T47D (cell line): ENCODE measurements around the gene ZNF577.
"Not testable (repeated sequence)": the region's sequence is repeated elsewhere in the genome, so short reads cannot be mapped to it uniquely, and the experiment has no call there.

Source experiments
- DNase-seq, 2 experiments: peaks; one replicate each; pipeline versions ENCODE4 v3.0.0 to v3.0.0-alpha.2; 2011 to 2012; ENCODE audit warnings: low read depth in 1 of 2, low spot score in 1 of 2
- JUND ChIP-seq: IDR thresholded peaks from 2 replicates; pipeline ENCODE4 v1.6.1; 2012; ENCODE audit warnings: low read depth
- in situ Hi-C: cut with HindIII; loops from 2 replicates; pipeline ENCODE4 v1.10.0; 2016; ENCODE audit warnings: low sequenced_read_pairs, low pct_unique_long_range_greater_than_20kb

ZNF577 gene

DNA sequence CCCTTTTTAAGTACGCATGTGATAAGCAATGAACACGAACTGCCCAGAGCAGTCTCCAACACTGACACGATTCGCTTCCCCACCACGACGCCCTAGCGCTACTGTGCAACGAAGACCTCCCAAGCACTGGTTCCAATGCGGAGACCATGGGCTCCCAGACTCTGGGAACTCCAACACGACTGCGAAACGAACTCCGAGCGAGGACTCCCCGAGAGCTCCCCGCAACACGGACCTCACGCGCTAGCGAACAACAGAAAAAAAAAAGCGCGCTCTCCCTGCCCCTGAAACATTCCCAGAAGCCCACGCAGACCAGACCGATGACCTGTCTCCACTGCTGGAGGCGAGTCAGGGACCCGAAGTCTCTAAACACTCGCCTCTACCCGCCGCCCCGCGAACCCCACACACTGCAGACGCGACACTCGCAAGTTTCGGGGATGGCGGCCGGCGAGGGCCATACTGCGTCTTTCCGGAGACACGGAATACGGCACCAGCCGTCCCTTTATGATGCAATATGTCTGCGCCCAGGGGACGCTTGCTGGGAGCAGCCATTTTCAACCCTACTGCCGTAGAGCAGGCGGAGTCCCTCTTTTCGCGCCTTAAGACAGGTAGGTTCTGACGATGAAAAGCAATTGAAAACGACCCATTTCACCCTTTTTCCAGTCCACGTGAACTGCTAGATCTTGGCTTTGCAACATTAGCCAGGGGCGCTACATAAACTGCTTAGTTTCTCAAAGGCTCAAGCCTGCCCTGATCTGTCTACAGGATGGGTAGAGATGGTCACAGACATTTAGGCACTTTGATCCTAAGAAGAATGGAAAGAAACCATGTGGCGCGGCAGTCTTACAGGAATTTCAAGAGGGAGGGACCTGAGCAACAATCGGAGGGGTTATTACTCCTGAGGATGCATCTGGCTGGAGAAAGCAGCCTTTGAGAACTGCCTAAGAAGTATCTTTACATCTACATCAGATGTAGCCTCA lies at the start of gene ZNF577:
Gene ZNF577 (minus strand): TSS at position 430 of the 977 bp plus-strand sequence. CDS start 7,569 bp downstream, outside the sequence.
- in situ Hi-C loops: no loop called here
- DNase-seq: no peak

DNA sequence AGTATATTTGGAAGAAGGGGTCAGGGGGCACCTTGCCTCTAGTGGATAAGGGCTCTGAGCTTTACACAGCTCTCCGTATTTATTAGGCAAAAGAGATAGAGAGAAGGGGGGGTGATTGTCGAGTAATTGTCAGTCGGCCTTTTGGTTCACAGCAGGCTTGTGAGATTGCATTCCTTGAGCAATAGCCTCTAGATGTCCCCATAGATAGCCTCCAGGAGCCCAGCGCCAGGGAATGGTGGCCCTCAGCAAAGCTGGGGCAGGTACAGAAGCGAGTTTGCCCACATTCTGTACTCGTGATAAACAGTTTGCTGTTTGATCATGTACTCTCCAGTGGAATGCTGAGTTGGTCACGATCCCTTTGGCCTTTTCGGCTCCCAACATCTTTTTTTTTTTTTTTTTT lies 44.2 kb upstream of the ZNF577 start:
- DNase-seq: peak in 1 of 2 experiments; percentile 42
- in situ Hi-C loops: no loop called here
- TF ChIP-seq JUND: no peak

More for the DNA sequence above, at the start of gene ZNF577:
- no peak for TF ChIP-seq JUND

DNA sequence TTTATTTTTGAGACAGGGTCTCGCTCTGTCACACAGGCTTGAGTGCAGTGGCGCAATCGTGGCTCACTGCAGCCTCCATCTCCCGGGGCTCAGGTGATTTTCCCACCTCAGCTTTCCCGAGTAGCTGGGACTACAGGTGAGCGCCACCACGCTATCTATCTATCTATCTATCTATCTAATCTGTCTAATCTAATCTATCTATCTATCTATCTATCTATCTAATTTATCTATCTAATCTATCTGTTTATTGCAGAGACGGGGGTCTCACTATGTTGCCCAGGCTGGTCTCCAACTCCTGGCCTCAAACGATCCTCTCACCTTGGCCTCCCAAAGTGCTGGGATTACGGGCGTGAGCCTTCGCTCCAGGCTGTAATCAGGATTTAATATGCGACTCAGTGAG lies 40.1 kb upstream of the ZNF577 start:
- no peak for DNase-seq
- in situ Hi-C loops: no loop called here
- TF ChIP-seq JUND: no peak

DNA sequence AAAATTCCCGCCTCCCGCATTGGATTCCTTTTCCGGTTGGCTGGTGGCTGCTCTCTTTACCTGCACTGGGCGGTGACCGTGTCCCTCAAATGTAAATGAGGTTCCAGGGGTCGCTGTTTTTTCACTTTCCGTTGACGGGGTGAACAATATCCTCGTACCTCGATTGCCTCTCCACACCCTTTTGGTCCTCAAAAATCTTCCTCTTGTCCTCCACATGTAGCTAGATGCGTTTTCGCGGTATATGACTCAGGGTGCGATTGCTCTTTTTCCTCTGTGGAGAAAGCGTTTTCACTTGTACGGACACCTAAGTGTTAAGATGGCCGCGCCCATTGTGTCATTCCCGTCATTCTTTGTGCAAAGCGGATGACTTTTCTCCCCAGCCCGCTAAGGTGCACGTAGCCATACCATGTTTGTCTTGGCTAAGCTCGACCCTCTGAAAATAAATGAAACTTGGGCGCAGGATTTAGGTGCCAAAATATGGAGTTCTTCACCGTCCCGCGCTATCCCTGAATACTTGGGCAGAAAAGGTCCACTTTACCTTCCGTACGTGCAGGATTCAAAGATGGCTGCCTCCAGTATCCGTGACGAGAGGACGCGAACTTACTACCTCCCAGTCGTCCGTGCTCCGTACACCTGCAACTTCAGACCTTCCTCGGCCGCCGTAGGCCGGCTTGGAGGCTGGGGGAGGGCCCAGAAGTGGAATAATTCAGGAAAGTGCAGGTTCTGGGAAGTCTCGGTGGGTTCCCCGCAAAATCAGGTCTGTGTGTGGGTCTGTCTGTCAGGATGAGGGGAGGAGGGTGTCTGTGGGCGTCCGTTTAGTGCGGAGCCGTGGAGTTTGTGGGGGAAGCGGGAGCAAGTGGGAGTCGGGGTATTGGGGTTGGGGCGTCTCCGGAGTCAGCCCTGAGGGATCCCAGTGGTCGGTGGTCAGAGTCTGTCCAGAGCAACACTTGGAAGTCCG lies 39.3 kb upstream of the ZNF577 start, which contains the start of gene ZNF613:
Gene ZNF613 (plus strand): TSS at position 689 of the 958 bp plus-strand sequence. CDS start 8,749 bp downstream, outside the sequence.
- in situ Hi-C loops: no loop called here
- TF ChIP-seq JUND: no peak
- peak; percentile 70 to 95 for DNase-seq

DNA sequence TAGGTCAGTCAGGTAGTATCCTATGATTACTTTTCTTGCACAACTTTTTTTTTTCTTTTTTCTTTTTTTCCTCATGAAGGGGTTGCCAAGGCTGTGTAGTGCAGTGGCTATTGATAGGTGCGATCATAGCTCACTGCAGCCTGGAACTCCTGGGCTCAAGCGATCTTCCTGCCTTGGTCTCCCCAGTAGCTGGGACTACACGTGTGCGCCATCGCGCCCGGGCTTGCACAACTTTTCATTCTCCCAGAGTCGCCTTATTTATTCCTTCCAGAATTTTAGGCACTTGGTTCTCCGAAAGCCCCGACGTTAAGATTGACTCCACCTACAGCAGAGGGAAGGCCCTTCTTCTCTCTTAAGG lies 38.7 kb upstream of the ZNF577 start:
- TF ChIP-seq JUND: no peak
- DNase-seq: no peak
- in situ Hi-C loops: no loop called here

DNA sequence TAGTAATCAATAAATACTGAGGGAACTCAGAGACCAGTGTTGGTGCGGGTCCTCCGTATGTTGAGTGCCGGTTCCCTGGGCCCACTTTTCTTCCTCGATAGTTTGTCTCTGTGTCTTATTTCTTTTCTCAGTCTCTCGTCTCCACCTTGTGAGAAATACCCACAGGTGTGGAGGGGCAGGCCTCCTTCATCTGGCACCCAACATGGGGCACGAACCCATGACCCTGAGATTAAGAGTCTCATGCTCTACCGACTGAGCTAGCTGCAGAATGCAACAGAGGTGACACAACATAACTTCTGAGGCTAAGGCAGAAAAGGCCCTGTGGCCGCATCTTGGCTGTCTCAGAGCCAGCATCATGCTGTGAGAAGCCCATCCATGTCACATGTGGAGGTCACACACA lies 34.2 kb upstream of the ZNF577 start:
- TF ChIP-seq JUND: no peak
- in situ Hi-C loops: no loop called here
- DNase-seq: no peak

DNA sequence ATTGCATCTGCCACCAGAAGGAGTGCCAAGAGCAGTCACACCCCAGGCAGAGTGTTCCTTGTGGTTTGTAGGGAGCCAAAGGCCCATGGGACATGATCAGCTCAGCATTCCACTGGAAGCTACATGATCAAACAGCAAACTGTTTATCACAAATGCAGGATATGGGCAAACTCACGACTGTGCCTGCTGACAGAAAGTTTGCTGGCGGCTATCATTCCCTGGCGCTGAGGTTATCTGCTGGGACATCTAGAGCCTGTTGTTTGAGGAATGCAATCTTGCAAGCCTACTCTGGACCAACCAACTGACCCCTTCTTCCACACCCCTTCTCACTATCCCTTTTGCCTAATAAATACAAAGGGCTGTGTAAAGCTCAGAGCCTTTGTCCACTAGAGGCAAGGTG lies 31.9 kb upstream of the ZNF577 start:
- no peak for TF ChIP-seq JUND
- DNase-seq: peak in 1 of 2 experiments; percentile 62
- in situ Hi-C loops: no loop called here

DNA sequence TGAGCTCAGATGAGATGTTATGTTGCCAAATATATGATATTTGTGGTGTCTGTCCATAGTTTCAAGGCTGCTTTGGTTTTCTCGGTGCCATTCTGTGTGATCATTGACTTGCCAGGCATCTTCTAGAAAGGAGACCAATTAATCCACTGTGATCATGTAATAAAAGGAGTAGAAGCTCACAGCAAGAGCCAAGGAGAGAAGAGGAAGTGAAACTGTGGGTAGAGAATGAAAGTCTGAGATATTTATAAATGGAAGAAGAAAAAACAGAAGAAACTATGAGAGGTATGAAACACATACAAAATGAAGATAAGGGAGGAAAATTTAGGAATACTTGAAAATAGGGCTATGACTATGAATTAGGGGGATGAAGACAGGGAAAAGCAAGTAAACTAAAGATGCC lies 28.4 kb upstream of the ZNF577 start:
- no peak for DNase-seq
- in situ Hi-C loops: no loop called here
- no peak for TF ChIP-seq JUND

DNA sequence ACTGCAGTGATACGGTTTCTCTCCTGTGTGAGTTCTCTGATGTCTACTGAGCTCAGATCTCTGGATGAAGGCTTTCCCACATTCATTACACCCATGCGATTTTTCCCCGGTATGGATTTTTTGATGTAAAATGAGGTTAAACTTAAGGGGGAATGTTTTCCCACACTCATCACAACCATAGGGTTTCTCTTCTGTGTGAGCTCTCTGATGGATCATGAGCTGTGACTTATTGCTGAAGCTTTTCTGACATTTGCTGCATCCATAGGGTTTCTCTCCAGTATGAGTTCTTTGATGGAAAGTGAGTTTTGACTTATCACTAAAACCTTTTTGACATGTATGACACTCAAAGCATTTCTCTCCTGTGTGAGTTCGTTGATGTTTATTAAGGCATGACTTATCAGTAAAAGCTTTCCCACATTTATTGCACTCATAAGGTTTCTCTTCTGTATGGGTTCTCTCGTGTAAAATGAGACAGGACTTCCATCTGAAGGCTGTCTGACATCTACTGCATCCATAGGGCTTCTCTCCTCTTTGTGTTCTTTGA lies 27.6 kb upstream of the ZNF577 start:
- TF ChIP-seq JUND: no peak
- in situ Hi-C loops: no loop called here
- no peak for DNase-seq

DNA sequence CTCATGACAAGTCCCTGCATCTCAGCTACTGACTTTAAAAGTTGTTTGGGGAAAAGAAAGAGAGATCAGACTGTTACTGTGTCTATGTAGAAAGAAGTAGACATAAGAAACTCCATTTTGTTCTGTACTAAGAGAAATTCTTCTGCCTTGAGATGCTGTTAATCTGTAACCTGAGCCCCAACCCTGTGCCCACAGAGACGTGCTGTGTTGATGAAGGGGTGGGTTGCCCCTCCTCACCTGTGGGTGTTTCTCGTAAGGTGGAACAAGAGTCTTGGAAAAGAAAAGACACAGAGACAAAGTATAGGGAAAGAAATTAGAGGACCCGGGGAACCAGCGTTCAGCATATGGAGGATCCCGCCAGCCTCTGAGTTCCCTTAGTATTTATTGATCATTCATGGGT lies 20.2 kb upstream of the ZNF577 start:
- DNase-seq, in situ Hi-C loops: not testable (repeated sequence)

DNA sequence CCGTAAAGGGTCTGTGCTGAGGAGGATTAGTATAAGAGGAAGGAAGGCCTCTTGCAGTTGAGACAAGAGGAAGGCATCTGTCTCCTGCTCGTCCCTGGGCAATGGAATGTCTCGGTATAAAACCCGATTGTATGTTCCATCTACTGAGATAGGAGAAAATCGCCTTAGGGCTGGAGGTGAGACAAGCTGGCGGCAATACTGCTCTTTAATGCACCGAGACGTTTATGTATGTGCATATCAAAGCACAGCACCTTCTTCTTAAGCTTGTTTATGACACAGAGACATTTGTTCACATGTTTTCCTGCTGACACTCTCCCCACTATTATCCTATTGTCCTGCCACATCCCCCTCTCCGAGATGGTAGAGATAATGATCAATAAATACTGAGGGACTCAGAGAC lies 18.4 kb upstream of the ZNF577 start:
- in situ Hi-C loops, DNase-seq: not testable (repeated sequence)

DNA sequence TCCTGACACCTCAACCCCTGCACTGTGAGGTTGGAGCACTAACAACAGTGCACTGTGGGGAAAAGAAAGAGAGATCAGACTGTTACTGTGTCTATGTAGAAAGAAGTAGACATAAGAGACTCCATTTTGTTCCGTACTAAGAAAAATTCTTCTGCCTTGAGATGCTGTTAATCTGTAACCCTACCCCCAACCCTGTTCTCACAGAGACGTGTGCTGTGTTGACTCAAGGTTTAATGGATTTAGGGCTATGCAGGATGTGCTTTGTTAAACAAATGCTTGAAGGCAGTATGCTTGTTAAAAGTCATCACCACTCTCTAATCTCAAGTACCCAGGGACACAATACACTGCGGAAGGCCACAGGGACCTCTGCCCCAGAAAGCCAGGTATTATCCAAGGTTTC lies 17.9 kb upstream of the ZNF577 start:
- DNase-seq, in situ Hi-C loops: not testable (repeated sequence)

DNA sequence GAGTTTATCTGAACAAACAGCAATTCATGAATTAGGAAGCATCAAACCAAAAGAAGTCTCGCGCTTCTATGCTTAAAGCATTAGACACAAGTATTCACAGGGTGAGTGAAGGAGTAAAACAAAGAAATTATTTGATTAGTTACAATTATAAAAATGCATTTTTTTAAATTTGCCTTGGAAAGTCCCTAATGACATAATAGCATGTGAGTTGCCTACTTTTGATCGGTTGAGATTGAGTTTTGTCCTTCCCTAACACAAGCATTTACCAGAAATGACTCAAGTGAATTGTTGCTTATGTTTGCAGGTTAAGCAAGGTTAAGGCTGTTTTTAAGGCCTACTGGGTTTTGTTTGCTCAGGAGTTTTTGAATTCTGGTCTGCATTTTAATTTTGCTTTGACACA lies 17.5 kb upstream of the ZNF577 start:
- TF ChIP-seq JUND: no peak
- DNase-seq: no peak
- in situ Hi-C loops: no loop called here
